GM18867 (cell line): ENCODE measurements around the gene NEURL4.

ENCODE experiments used
- ATAC-seq: cut with Tn5 transposase; IDR thresholded peaks from one replicate; pipeline ENCODE4 v1.9.1; 2021; ENCODE audit warnings: mild to moderate bottlenecking, moderate library complexity; ENCODE audit not compliant: unreplicated experiment

The NEURL4 gene

GRCh38 chr17:7324438-7324779 lies 4.7 kb downstream of the NEURL4 start:
- ATAC-seq, result no peak

- no peak for ATAC-seq
Observed at GRCh38 chr17:7323731-7324437, 5.3 kb downstream of the NEURL4 start.

- no peak for ATAC-seq
Observed at GRCh38 chr17:7322520-7323194, 6.5 kb downstream of the NEURL4 start.

GRCh38 chr17:7321466-7321865 lies 7.7 kb downstream of the NEURL4 start:
- ATAC-seq, result no peak

DNA sequence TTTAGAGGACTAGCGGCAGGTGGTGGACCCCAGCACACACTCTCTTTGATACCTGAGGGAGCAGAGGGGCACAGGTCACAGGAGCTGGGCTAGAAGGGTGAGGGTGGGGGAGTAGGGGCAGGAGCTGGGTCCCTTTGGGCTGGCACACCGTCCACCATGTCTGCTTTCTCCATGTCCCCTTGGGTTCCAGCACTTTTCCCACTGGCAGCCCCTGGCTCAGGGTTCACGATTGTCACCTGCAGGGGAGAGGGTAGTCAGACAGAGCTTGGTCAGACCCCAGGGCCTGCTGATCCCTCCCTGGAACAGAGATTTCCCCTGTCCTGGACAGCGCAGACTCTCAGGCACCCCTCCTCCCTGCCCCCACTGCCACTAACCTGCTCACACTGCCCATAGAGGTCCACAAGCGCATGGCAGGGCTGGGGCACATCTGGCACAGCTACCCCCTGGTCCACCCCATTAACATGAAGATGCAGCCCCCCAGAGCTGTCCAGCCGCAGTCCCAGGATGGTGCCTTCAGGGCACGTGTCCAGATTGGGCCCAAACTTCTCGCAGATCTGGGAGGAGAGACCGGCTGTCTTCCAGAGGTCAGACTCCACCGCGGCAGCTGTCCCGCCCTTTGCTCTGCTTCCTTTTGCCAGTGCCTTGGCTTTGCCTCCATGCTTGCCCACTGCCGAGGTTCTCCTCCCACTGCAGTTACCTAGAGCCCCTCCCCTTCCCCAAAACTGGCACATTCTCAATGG lies 10.8 kb downstream of the NEURL4 start:
- ATAC-seq, result no peak

GRCh38 chr17:7317161-7317803 lies 11.9 kb downstream of the NEURL4 start:
- no peak for ATAC-seq

GRCh38 chr17:7315570-7316235 lies 13.4 kb downstream of the NEURL4 start:
- ATAC-seq, result no peak

DNA sequence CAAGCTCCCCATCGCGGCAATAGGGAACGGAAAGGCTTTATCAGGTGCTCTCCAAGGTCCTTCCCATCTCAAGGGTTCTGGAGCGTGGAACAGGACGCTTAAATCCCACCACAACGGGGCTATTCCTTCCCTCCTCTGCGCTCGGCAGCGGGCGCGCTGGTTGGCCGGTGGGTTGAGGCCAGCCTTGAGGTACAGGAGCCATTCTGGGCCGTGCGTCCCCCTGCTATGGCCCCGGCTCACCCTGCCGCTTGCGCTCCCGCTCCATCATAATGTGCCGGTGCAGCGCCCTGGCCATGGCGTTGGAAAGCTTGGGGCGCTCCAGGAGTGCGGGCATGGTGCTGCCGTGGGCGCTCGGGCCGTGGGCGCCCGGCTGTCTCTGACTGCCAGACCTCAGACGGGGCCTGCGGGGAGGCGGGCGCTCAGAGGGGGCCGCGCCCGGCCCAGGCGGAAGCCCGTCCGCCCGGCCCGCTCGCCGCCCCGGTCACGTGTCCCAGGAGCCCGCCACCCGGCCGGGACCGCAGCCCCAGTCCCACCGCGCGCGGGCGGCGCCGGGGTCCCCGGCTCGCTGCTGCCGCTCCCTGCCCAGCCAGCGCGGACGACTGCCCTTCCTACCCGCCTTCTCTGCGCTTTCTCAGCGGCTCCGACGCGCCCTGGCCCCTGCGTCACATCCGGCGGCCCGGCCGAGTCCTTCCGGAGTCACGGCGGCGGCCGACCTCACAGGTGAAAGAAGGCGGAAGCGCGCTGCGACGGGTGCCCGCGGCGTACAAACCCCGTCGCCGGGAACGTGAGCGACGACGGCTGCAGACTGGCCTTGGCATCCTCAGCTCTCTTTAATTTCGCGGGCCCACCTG lies 14.2 kb downstream of the NEURL4 start, which contains the start of gene GPS2:
Gene GPS2 (minus strand): TSS at position 642 of the 851 bp plus-strand sequence. CDS start 308 bp downstream, at position 334.
- ATAC-seq, result peak; percentile 74

GRCh38 chr17:7313890-7314718 lies 15.0 kb downstream of the NEURL4 start:
- ATAC-seq, result no peak

- no peak for ATAC-seq
Observed at GRCh38 chr17:7313088-7313889, 15.8 kb downstream of the NEURL4 start.

- no peak for ATAC-seq
Observed at GRCh38 chr17:7312432-7313087, 16.6 kb downstream of the NEURL4 start.

GRCh38 chr17:7311110-7311705 lies 17.9 kb downstream of the NEURL4 start:
- no peak for ATAC-seq

- no peak for ATAC-seq
Observed at GRCh38 chr17:7309628-7310027, 19.5 kb downstream of the NEURL4 start.

GRCh38 chr17:7308625-7309433 lies 20.3 kb downstream of the NEURL4 start:
- peak; percentile 23 for ATAC-seq

DNA sequence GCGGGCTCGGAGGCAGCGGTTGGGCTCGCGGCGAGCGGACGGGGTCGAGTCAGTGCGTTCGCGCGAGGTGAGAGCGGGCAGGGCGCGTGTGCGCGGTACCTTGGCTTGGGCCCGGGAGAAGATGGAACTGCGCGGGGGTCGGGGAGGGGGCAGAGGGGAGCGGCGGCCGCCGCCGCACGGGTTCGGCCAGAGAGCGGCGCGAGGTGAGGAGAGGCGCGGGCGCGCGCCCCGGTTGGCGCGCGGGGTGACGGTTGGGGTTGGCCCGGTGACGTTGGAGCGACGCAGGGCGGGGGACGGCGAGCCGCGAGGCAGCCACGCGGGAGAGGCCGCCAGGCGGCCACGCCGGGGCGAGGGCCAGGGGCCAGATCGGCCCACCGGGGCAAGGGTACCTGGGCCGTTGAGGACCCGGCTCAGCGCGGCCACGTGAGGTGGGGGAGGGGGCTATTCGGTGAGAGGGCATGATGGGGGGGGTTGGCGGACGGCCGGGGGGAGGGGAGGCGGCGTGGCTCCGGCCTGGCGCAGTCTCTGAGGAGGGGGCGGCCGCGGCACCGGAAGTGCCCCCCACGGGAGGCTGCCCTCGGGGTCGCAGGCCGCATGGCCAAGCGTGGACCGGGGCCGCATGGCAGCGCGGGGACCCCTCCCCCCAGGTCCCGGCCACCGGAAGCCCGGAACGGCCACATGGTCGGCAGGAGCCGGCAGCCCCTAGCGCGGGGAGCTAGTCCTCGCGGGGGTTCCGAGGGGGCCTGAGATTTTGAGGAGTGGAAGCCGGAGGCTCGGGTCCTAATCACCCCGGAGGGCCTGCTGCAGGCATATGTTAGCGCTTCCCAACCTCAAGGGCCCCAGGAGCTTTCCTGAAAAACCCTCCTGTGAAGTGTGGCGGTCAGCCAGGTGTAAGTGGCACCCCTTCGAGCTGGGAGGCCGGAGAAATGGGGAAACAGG lies 21.2 kb downstream of the NEURL4 start:
- peak; percentile 4 for ATAC-seq
